GM18526 (cell line): ENCODE results near the gene SLC16A5.

Experiments used
- POLR2A ChIP-seq: IDR thresholded peaks from 3 replicates; pipeline ENCODE4 v1.6.1; 2011; ENCODE audit not compliant: insufficient read length; ENCODE audit errors: extremely low read depth

The SLC16A5 gene

GRCh38 chr17:75097865-75098264 lies 10.1 kb downstream of the SLC16A5 start:
- TF ChIP-seq POLR2A, result no peak

GRCh38 chr17:75098861-75099260 lies 11.1 kb downstream of the SLC16A5 start:
- no peak for TF ChIP-seq POLR2A

DNA sequence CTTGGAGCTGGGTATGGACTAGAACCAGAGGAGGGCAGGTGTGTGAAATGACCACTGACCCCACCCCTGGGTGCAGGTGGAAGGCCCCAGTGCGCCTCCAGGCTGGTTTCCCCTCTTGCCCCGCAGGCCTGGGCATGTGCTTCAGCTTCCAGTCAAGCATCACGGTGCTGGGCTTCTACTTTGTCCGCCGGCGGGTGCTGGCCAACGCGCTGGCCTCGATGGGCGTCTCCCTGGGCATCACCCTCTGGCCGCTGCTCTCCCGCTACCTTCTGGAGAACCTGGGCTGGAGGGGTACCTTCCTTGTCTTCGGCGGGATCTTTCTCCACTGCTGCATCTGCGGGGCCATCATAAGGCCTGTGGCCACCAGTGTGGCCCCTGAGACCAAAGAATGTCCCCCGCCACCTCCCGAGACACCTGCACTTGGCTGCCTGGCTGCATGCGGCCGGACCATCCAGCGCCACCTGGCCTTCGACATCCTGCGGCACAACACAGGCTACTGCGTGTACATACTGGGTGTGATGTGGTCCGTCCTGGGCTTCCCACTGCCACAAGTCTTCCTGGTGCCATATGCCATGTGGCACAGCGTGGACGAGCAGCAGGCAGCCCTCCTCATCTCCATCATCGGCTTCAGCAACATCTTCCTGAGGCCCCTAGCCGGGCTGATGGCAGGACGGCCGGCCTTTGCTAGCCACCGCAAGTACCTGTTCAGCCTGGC lies 12.3 kb downstream of the SLC16A5 start:
- no peak for TF ChIP-seq POLR2A

GRCh38 chr17:75102385-75102821 lies 14.6 kb downstream of the SLC16A5 start:
- TF ChIP-seq POLR2A, result no peak

DNA sequence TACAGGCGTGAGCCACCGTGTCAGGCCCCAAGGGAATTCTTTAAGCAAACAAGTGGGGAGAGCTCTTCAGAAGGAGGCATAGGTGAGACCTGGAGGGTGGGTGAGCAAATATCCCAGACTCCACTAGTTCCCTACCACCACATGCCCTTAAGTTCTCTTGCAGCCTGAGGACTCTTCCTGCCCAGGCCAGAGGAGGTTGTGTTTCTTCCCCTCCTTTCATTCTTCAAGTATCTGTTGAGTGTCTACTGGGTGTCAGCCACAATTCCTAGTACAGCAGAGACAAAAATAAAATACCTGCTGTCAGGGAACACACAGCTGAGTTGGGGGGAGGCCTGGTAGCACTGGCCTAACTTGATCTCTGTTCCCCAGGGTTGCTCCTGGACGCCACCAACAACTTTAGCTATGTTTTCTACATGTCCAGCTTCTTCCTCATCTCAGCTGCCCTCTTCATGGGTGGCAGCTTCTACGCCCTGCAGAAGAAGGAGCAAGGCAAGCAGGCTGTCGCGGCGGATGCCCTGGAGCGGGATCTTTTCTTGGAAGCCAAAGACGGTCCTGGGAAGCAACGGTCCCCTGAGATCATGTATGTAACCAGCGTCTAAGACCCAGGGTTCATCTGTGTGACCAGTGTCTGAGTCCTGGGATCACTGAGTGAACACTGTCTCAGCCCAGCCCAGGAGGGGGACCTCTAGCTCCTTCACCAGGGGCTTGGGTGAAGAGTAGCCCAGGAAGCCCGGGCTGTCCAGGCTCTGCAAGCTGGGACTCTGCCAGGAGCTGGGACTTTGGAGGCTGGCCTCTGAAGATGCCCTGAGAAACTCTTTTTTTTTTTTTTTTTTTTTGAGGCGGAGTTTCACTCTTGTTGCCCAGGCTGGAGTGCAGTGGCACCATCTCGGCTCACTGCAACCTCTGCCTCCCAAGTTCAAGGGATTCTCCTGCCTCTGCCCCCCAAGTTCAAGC lies 16.1 kb downstream of the SLC16A5 start:
- TF ChIP-seq POLR2A, result no peak

GRCh38 chr17:75105126-75106080 lies 17.6 kb downstream of the SLC16A5 start:
- TF ChIP-seq POLR2A, result no peak

- no peak for TF ChIP-seq POLR2A
Observed at GRCh38 chr17:75108193-75108592, 20.4 kb downstream of the SLC16A5 start.

- no peak for TF ChIP-seq POLR2A
Observed at GRCh38 chr17:75109046-75109406, 21.3 kb downstream of the SLC16A5 start.

DNA sequence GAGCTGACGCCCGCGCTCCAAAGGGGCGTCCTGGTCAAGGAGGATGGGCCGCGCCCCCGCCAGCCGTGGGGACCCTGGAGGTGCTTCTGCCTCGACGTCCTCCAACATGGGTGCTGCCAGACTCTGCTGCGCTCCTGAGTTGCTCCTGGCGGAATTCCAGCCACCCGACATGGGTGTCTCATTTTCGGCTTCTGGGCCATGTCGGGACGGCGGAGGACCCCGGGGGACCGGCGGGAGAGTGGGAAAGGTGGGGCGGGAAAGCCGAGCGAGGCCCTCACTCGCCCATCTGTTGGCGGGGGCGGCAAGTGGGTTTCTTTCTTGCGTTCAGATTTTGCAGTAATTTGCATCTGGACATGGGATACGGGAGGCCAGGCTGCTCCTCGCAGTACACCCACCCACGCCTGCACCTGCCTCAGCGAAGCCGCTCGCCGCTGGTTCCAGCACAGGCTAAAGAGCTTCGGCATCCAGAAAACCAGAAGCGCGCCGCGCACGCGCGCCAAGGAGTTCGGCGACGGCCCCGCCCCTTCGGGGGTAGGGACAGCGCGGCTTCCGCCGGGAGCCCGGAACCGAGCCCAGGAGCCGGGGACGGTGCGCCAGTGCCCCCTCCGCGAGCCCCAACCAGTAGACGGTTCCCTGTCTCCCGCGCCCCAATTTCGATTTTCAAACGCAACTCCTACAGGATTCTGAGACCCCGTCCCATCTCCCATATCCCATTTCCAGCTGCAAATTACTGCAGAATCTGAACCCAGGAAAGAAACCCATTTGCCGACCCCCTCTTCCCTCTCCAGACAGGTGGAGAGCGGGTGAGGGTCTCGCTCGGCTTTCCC lies 21.9 kb downstream of the SLC16A5 start, which contains the start of gene ARMC7:
Gene ARMC7, plus strand, starts transcription at position 563 of the 827 bp plus-strand sequence. CDS start 320 bp downstream, outside the sequence.
- peak; percentile 94 for TF ChIP-seq POLR2A

- no peak for TF ChIP-seq POLR2A
Observed at GRCh38 chr17:75110234-75110937, 22.6 kb downstream of the SLC16A5 start.

- no peak for TF ChIP-seq POLR2A
Observed at GRCh38 chr17:75111777-75112335, 24.1 kb downstream of the SLC16A5 start.

GRCh38 chr17:75113798-75114551 lies 26.2 kb downstream of the SLC16A5 start:
- TF ChIP-seq POLR2A, result no peak

DNA sequence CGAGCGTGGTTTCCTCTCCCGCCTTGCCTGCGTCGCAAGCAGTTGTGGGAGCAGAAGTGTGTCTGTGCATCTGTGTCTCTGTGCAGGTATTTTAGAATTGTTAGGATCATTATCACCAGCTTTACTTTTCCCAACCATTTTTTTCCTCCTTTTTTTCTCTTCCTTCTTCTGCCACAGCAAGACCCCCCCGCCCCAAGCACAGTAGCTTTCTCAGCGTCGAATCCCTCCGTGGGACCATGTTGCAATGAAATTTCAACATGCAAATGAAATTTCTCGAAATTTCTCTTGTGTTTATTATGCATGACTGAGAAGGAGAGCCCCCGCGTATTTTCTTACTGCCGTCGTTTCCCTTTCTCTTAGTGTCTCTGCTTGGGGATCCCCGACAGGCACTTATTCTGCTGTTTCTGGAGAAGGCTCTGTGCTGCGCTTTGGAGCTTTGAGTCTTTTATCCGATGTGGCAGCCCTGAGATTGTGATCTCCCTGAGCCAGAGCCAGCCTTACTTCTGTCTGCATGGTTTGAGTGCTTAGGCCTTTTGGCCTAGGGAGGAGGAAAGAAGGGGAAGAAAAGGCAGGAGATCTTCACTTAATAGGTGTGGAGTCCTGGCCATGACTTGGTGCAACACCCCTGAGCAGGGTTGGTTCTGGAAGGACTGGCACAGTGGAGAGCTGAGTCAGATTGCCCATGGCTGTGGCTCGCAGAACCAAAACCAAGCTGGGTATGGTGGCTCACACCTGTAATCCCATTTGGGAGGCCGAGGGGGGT lies 27.0 kb downstream of the SLC16A5 start:
- TF ChIP-seq POLR2A, result no peak
